ENCODE results near the gene ELFN1. TPM values are rescaled to one million over a fixed set of nuclear protein-coding genes. Genes with fewer than 3 reads are reported as not detected.

ELFN1 gene
- total and polyA plus RNA-seq, 8 donors, result 0.20 to 0.94 (median 0.73) TPM

DNA sequence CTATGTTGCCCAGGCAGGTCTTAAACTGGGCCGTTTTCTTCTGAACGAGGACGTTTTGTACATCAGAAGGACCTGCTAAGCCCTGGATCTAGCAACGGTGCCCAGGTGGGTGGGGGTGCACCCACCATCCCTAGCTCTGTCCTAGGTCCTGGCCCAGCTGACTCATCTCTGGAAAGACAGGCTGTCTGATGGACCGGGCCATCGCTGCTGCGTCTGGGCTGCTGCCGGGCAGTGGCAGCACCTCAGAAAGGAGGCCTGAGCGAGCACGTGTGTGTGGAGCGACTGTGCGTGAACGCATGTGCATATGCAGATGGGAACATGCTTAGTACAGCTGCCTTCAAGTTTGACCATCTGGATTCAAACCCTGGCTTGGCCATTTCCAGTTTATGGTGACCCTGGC, 7.3 kb upstream of the ELFN1 start:
- WGBS, 2 donors, result 46 to 62% methylated on average over 13 of the region's 13 CpGs
- H3K36me3 ChIP-seq, result no peaks in the 10 kb centered on the region
- ATAC-seq, result no peak
- peaks cover 3 to 14% (median 6%) of the 10 kb centered on the region in 3 donors for H3K4me1 ChIP-seq
- TF ChIP-seq, protein P1, sequence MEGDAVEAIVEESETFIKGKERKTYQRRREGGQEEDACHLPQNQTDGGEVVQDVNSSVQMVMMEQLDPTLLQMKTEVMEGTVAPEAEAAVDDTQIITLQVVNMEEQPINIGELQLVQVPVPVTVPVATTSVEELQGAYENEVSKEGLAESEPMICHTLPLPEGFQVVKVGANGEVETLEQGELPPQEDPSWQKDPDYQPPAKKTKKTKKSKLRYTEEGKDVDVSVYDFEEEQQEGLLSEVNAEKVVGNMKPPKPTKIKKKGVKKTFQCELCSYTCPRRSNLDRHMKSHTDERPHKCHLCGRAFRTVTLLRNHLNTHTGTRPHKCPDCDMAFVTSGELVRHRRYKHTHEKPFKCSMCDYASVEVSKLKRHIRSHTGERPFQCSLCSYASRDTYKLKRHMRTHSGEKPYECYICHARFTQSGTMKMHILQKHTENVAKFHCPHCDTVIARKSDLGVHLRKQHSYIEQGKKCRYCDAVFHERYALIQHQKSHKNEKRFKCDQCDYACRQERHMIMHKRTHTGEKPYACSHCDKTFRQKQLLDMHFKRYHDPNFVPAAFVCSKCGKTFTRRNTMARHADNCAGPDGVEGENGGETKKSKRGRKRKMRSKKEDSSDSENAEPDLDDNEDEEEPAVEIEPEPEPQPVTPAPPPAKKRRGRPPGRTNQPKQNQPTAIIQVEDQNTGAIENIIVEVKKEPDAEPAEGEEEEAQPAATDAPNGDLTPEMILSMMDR (IDR thresholded peaks at IDR 0.05), result no peak
- no peaks in the 10 kb centered on the region for H3K9me3 ChIP-seq
- no peak for FAIRE-seq
- H3K27me3 ChIP-seq, result peaks cover 0 to 19% (median 5%) of the 10 kb centered on the region in 4 donors
- DNase-seq, result peak in 1 of 6 donors; percentile 30
- H3K4me3 ChIP-seq, result no peak overlapping the region
- H3K27ac ChIP-seq, result no peak overlapping the region
- intact Hi-C loops (cut with DNase I), result loop anchor here in 1 of 3 donors (10.0 kb wide), 1 partner anchor 552 kb away; no protein-coding TSS in a partner anchor

GRCh38 chr7:1663223-1663622, 6.9 kb upstream of the ELFN1 start:
- TF ChIP-seq, protein P1 (IDR thresholded peaks at IDR 0.05), result no peak
- Histone ChIP-seq H3K27ac (no peak overlapping the region), H3K4me3 (no peak overlapping the region), H3K36me3 (no peaks in the 10 kb centered on the region), H3K4me1 (peaks cover 3 to 14% (median 6%) of the 10 kb centered on the region in 3 donors), H3K9me3 (no peaks in the 10 kb centered on the region), H3K27me3 (peaks cover 0 to 19% (median 5%) of the 10 kb centered on the region in 4 donors)
- FAIRE-seq (no peak), DNase-seq (peak in 1 of 6 donors; percentile 35), ATAC-seq (no peak)
- intact Hi-C loops (cut with DNase I), result loop anchor here in 1 of 3 donors (10.0 kb wide), 1 partner anchor 552 kb away; no protein-coding TSS in a partner anchor
- WGBS, 2 donors, result 37 to 40% methylated on average over 11 of the region's 11 CpGs

- DNase-seq, result peak in 5 of 6 donors; percentile 7 to 76 (median 21)
- TF ChIP-seq, protein P1 (IDR thresholded peaks at IDR 0.05), result no peak
- no peaks in the 10 kb centered on the region for H3K36me3 ChIP-seq
- WGBS, 2 donors, result 6% methylated on average over 40 to 56 of the region's 56 CpGs
- peak overlapping the region in 1 of 4 donors; percentile 52 for H3K4me3 ChIP-seq
- intact Hi-C loops (cut with DNase I), result loop anchor here in 1 of 3 donors (10.0 kb wide), 1 partner anchor 551 kb away; no protein-coding TSS in a partner anchor
- no peak for FAIRE-seq
- no peak overlapping the region for H3K27ac ChIP-seq
- H3K27me3 ChIP-seq, result peaks cover 0 to 19% (median 5%) of the 10 kb centered on the region in 4 donors
- H3K4me1 ChIP-seq, result peaks cover 3 to 14% (median 6%) of the 10 kb centered on the region in 3 donors
- no peaks in the 10 kb centered on the region for H3K9me3 ChIP-seq
- ATAC-seq, result no peak
Measured at GRCh38 chr7:1663857-1664651, 6.0 kb upstream of the ELFN1 start.

- H3K4me3 ChIP-seq, result peak overlapping the region; percentile 23 to 52 (median 33)
- WGBS, 2 donors, result 1% methylated on average over 55 to 94 of the region's 95 CpGs
- TF ChIP-seq, protein P1 (IDR thresholded peaks at IDR 0.05), result peak; percentile 37 to 57 (median 54)
- no peaks in the 10 kb centered on the region for H3K36me3 ChIP-seq
- no peaks in the 10 kb centered on the region for H3K9me3 ChIP-seq
- H3K27ac ChIP-seq, result no peak overlapping the region
- FAIRE-seq (no peak), ATAC-seq (peak; percentile 36 to 75 (median 68)), DNase-seq (peak in 5 of 6 donors; percentile 40 to 87 (median 66))
- H3K4me1 ChIP-seq, result peaks cover 3 to 14% (median 6%) of the 10 kb centered on the region in 3 donors
- intact Hi-C loops (cut with DNase I), result loop anchor here in 1 of 3 donors (10.0 kb wide), 1 partner anchor 550 kb away; no protein-coding TSS in a partner anchor
- H3K27me3 ChIP-seq, result peaks cover 0 to 22% (median 5%) of the 10 kb centered on the region in 4 donors
Measured at GRCh38 chr7:1664711-1665548, 5.1 kb upstream of the ELFN1 start.
